HepG2 (cell line): ENCODE data around the gene SLC25A33. TPM values are rescaled to one million over a fixed set of nuclear protein-coding genes. Genes with fewer than 3 reads are reported as not detected.

Source experiments
- AKAP8 ChIP-seq: sonication (generic); formaldehyde crosslinking; IDR thresholded peaks from 2 replicates; pipeline ENCODE4 v1.5.1; 2020; ENCODE audit warnings: mild to moderate bottlenecking, missing genetic modification reagents
- ARNTL ChIP-seq: sonication (generic); formaldehyde crosslinking; IDR thresholded peaks from 2 replicates; pipeline ENCODE4 v1.4.0; 2020; ENCODE audit warnings: mild to moderate bottlenecking, missing genetic modification reagents
- ATM ChIP-seq: fragments of 450-650 bp; IDR thresholded peaks from 2 replicates; pipeline ENCODE4 v1.7.1; 2017; ENCODE audit warnings: mild to moderate bottlenecking, borderline replicate concordance
- ATRX ChIP-seq: sonication (generic); formaldehyde crosslinking; IDR thresholded peaks from 2 replicates; pipeline ENCODE4 v1.4.0; 2020; ENCODE audit warnings: missing genetic modification reagents, borderline replicate concordance
- CREB1 ChIP-seq, 2 experiments: fragments of 450-650 bp in 1 of 2; IDR thresholded peaks; 2 replicates each; pipeline ENCODE4 v1.6.1; 2016 to 2017; ENCODE audit warnings: control low read depth in 1 of 2, mild to moderate bottlenecking in 1 of 2, missing compliant biosample characterization in 1 of 2, missing genetic modification characterization in 1 of 2
- CSRNP1 ChIP-seq: sonication (generic); formaldehyde crosslinking; IDR thresholded peaks from 2 replicates; pipeline ENCODE4 v1.8.1; 2023; ENCODE audit warnings: mild to moderate bottlenecking, missing genetic modification reagents
- EED ChIP-seq: sonication (generic); formaldehyde crosslinking; IDR thresholded peaks from 2 replicates; pipeline ENCODE4 v1.5.0; 2020; ENCODE audit warnings: mild to moderate bottlenecking, missing genetic modification reagents
- HNRNPH1 ChIP-seq: fragments of 200-400 bp; formaldehyde crosslinking; optimal IDR thresholded peaks from 2 replicates; pipeline ENCODE3; 2017; ENCODE audit warnings: mild to moderate bottlenecking, low read depth, low read length
- HOXA3 ChIP-seq: sonication (generic); formaldehyde crosslinking; IDR thresholded peaks from 2 replicates; pipeline ENCODE4 v1.5.0; 2020; ENCODE audit warnings: missing genetic modification reagents
- HOXA9 ChIP-seq: sonication (generic); formaldehyde crosslinking; IDR thresholded peaks from 2 replicates; pipeline ENCODE4 v1.8.1; 2022; ENCODE audit warnings: missing genetic modification reagents, mild to moderate bottlenecking, moderate library complexity, borderline replicate concordance
- IKZF4 ChIP-seq: sonication (generic); formaldehyde crosslinking; IDR thresholded peaks from 2 replicates; pipeline ENCODE4 v1.5.1; 2020; ENCODE audit warnings: borderline replicate concordance, mild to moderate bottlenecking, low read depth, missing genetic modification reagents; ENCODE audit errors: not compliant biosample characterization
- MBD4 ChIP-seq: IDR thresholded peaks from 2 replicates; pipeline ENCODE4 v1.6.1; 2012; ENCODE audit warnings: low read length, inconsistent platforms, borderline replicate concordance
- MXD3 ChIP-seq: IDR thresholded peaks from 2 replicates; pipeline ENCODE4 v1.6.1; 2016; ENCODE audit warnings: mild to moderate bottlenecking, missing biosample characterization, missing genetic modification reagents
- NFKBIZ ChIP-seq: IDR thresholded peaks from 2 replicates; pipeline ENCODE4 v1.6.1; 2018; ENCODE audit warnings: missing genetic modification reagents, missing compliant biosample characterization
- NPAS2 ChIP-seq: sonication (generic); formaldehyde crosslinking; IDR thresholded peaks from 2 replicates; pipeline ENCODE4 v1.8.0; 2022; ENCODE audit warnings: mild to moderate bottlenecking, missing genetic modification reagents, borderline replicate concordance
- RBFOX2 ChIP-seq: fragments of 200-400 bp; formaldehyde crosslinking; IDR thresholded peaks from 2 replicates; pipeline ENCODE4 v1.6.1; 2017; ENCODE audit warnings: low read depth, mild to moderate bottlenecking, low read length
- RFX1 ChIP-seq: fragments of 450-650 bp; IDR thresholded peaks from 2 replicates; pipeline ENCODE4 v1.6.1; 2017
- RFXANK ChIP-seq: IDR thresholded peaks from 2 replicates; pipeline ENCODE4 v1.6.1; 2016
- SIX1 ChIP-seq: sonication (generic); formaldehyde crosslinking; IDR thresholded peaks from 2 replicates; pipeline ENCODE4 v1.4.0; 2020; ENCODE audit warnings: missing genetic modification reagents, borderline replicate concordance
- YEATS4 ChIP-seq: sonication (generic); formaldehyde crosslinking; IDR thresholded peaks from 2 replicates; pipeline ENCODE4 v1.4.0; 2020; ENCODE audit warnings: missing genetic modification reagents, borderline replicate concordance
- ZBTB8A ChIP-seq: sonication (generic); formaldehyde crosslinking; IDR thresholded peaks from 2 replicates; pipeline ENCODE4 v1.4.0; 2020; ENCODE audit warnings: mild to moderate bottlenecking, low read depth, missing genetic modification reagents, borderline replicate concordance
- ZGPAT ChIP-seq: IDR thresholded peaks from 2 replicates; pipeline ENCODE4 v1.6.1; 2016; ENCODE audit warnings: mild to moderate bottlenecking
- ZNF263 ChIP-seq: sonication (generic); formaldehyde crosslinking; IDR thresholded peaks from 2 replicates; pipeline ENCODE4 v1.4.0; 2020; ENCODE audit warnings: missing genetic modification reagents
- ZNF557 ChIP-seq: sonication (generic); formaldehyde crosslinking; IDR thresholded peaks from 2 replicates; pipeline ENCODE4 v1.4.0; 2020; ENCODE audit warnings: missing genetic modification reagents
- ZNF570 ChIP-seq: sonication (generic); formaldehyde crosslinking; IDR thresholded peaks from 2 replicates; pipeline ENCODE4 v1.4.0; 2020; ENCODE audit warnings: mild to moderate bottlenecking, missing genetic modification reagents, borderline replicate concordance
- ZNF747 ChIP-seq: sonication (generic); formaldehyde crosslinking; IDR thresholded peaks from 2 replicates; pipeline ENCODE4 v1.8.1; 2023; ENCODE audit warnings: missing genetic modification reagents, mild to moderate bottlenecking, borderline replicate concordance
- ZNF776 ChIP-seq: sonication (generic); formaldehyde crosslinking; IDR thresholded peaks from 2 replicates; pipeline ENCODE4 v1.4.0; 2020; ENCODE audit warnings: mild to moderate bottlenecking, missing genetic modification reagents
- ZNF782 ChIP-seq: sonication (generic); formaldehyde crosslinking; IDR thresholded peaks from 2 replicates; pipeline ENCODE4 v1.4.0; 2020; ENCODE audit warnings: missing genetic modification reagents, mild to moderate bottlenecking, borderline replicate concordance
- ZNF850 ChIP-seq: sonication (generic); formaldehyde crosslinking; conservative IDR thresholded peaks from 2 replicates; pipeline ENCODE4 v1.9.0; 2021; ENCODE audit warnings: mild to moderate bottlenecking, missing genetic modification reagents
- polyA plus RNA-seq, 8 experiments: library from polyadenylated mRNA; depleted of rRNA in 3 of 8; stranded (reverse) in 7 of 8; unstranded in 1 of 8; fragments of >200 nt; fragmentation: Illumina TruSeq in 4 of 8; extraction: Trizol in 4 of 8; gene quantifications; 2 replicates each; pipeline versions ENCODE4 v1.2.1 to v1.2.3, GENCODE V29; 2011 to 2016; ENCODE audit warnings: low read depth in 4 of 8, missing spikeins in 1 of 8, mixed read lengths in 1 of 8; ENCODE audit not compliant: insufficient read depth in 1 of 8
- total RNA-seq, 5 experiments: library from RNA; depleted of rRNA; stranded (reverse); fragments of >200 nt; fragmentation: Illumina TruSeq; extraction: Trizol; gene quantifications; 2 replicates each; pipeline ENCODE4 v1.2.3, GENCODE V29; 2016; ENCODE audit warnings: low read depth in 1 of 5

The SLC25A33 gene
- total and polyA plus RNA-seq, 2 of the 13 experiments (the other 11 are each of a cell fraction or from before 2014, with no cell fraction given) = 15.4 to 50.3 TPM

GRCh38 chr1:9494936-9495758, 44.1 kb upstream of the SLC25A33 start (continued):
- TF ChIP-seq SIX1 (no peak), YEATS4 (peak; percentile 21; the same call in 1 of the 2 replicates), ZGPAT (CRISPR knock-in tag) (peak; percentile 51; the same call in 1 of the 2 replicates), MBD4 (no peak), HOXA3 (CRISPR knock-in tag) (peak; percentile 92), ZNF263 (no peak), RFXANK (CRISPR knock-in tag) (no peak), ATRX (CRISPR knock-in tag) (no peak), IKZF4 (CRISPR knock-in tag) (no peak), AKAP8 (no peak), NFKBIZ (CRISPR knock-in tag) (no peak), ZNF850 (CRISPR knock-in tag) (no peak), NPAS2 (CRISPR knock-in tag) (no peak), RBFOX2 (0 out of 2 replicates have a peak, but pooled peaks have one; percentile 25), CREB1 (IDR thresholded peaks at IDR 0.05) (no peak), CREB1 (CRISPR knock-in tag; IDR thresholded peaks at IDR 0.05) (no peak), HNRNPH1 (no peak), MXD3 (CRISPR knock-in tag) (peak; percentile 29; the same call in 1 of the 2 replicates), ZNF782 (CRISPR knock-in tag) (no peak), ARNTL (no peak), ZNF570 (CRISPR knock-in tag) (no peak), EED (CRISPR knock-in tag) (no peak), ZNF557 (CRISPR knock-in tag) (no peak), CSRNP1 (CRISPR knock-in tag) (no peak), RFX1 (no peak), ATM (no peak), ZBTB8A (CRISPR knock-in tag) (no peak), ZNF776 (no peak), ZNF747 (CRISPR knock-in tag) (no peak), HOXA9 (no peak)
